GM23338 (cell line): ENCODE results near the gene ALOX15. TPM values are rescaled to one million over a fixed set of nuclear protein-coding genes. Genes with fewer than 3 reads are reported as not detected.

ENCODE experiments used
- ATAC-seq: fragments of 200-7000 bp; cut with Tn5 transposase; 3 replicates; pipeline ENCODE4 v1.9.1; 2020
- DNase-seq: peaks from one replicate; pipeline ENCODE4 v3.0.0-alpha.2; 2015; ENCODE audit warnings: low spot score
- H2AFZ ChIP-seq: fragments of 200-600 bp; sonication (generic); 2 replicates; pipeline ENCODE4 v1.8.0; 2016; ENCODE audit warnings: antibody characterized with exemption, mild to moderate bottlenecking, moderate library complexity
- H3F3A ChIP-seq: fragments of 200-600 bp; sonication (generic); replicated peaks from 2 replicates; pipeline ENCODE4 v1.8.0; 2017; ENCODE audit warnings: antibody characterized with exemption, mixed run types, low read depth
- H3K27ac ChIP-seq: fragments of 200-600 bp; sonication (generic); 2 replicates; pipeline ENCODE4 v1.6.1; 2016; ENCODE audit warnings: low read depth
- H3K27me3 ChIP-seq: fragments of 200-600 bp; sonication (generic); 2 replicates; pipeline ENCODE4 v1.8.0; 2016; ENCODE audit warnings: mild to moderate bottlenecking, mixed run types, moderate library complexity; ENCODE audit not compliant: insufficient read depth
- H3K36me3 ChIP-seq: fragments of 200-600 bp; sonication (generic); 2 replicates; pipeline ENCODE4 v1.8.0; 2016; ENCODE audit warnings: mild to moderate bottlenecking; ENCODE audit not compliant: insufficient read depth
- H3K4me1 ChIP-seq: fragments of 200-600 bp; sonication (generic); 2 replicates; pipeline ENCODE4 v1.8.0; 2016; ENCODE audit warnings: mild to moderate bottlenecking, moderate library complexity; ENCODE audit not compliant: insufficient read depth
- H3K4me2 ChIP-seq: fragments of 200-600 bp; sonication (generic); 2 replicates; pipeline ENCODE4 v1.7.1; 2017; ENCODE audit warnings: mixed run types
- H3K4me3 ChIP-seq: fragments of 200-600 bp; sonication (generic); 2 replicates; pipeline ENCODE4 v1.6.1; 2016; ENCODE audit warnings: mixed run types
- H3K79me2 ChIP-seq: fragments of 200-600 bp; sonication (generic); replicated peaks from 2 replicates; pipeline ENCODE4 v1.8.0; 2017; ENCODE audit warnings: mild to moderate bottlenecking; ENCODE audit not compliant: insufficient read depth
- H3K9me2 ChIP-seq: fragments of 200-600 bp; sonication (generic); 2 replicates; pipeline ENCODE4 v1.8.0; 2017; ENCODE audit not compliant: insufficient read depth
- H4K20me1 ChIP-seq: fragments of 200-600 bp; sonication (generic); replicated peaks from 2 replicates; pipeline ENCODE4 v1.8.0; 2017; ENCODE audit warnings: mild to moderate bottlenecking; ENCODE audit not compliant: insufficient read depth
- H3K27ac Mint-ChIP-seq: 2 replicates; pipeline ENCODE4 v1.8.0; 2020; ENCODE audit warnings: inconsistent platforms, mild to moderate bottlenecking, moderate library complexity, mixed read lengths
- H3K27me3 Mint-ChIP-seq: 3 replicates; pipeline ENCODE4 v1.8.0; 2022; ENCODE audit warnings: low read depth, mild to moderate bottlenecking, moderate library complexity, mixed read lengths, inconsistent platforms; ENCODE audit not compliant: insufficient read depth, poor library complexity
- H3K36me3 Mint-ChIP-seq: 3 replicates; pipeline ENCODE4 v1.8.0; 2021; ENCODE audit warnings: low read depth, mild to moderate bottlenecking, inconsistent platforms, moderate library complexity, mixed read lengths
- H3K4me1 Mint-ChIP-seq: 3 replicates; pipeline ENCODE4 v1.8.0; 2020; ENCODE audit warnings: mild to moderate bottlenecking, inconsistent platforms, mixed read lengths
- H3K4me3 Mint-ChIP-seq: 3 replicates; pipeline ENCODE4 v1.8.0; 2021; ENCODE audit warnings: moderate library complexity, mild to moderate bottlenecking, inconsistent platforms, mixed read lengths
- H3K9me3 Mint-ChIP-seq: 3 replicates; pipeline ENCODE4 v1.8.0; 2020; ENCODE audit warnings: moderate library complexity, mild to moderate bottlenecking, inconsistent platforms, mixed read lengths
- CREB1 ChIP-seq: fragments of 250-450 bp; sonication (Bioruptor Pico); IDR thresholded peaks from 2 replicates; pipeline ENCODE4 v1.5.0; 2020; ENCODE audit warnings: low read depth, mild to moderate bottlenecking, moderate library complexity
- CTCF ChIP-seq, 2 experiments: fragments of 200-600 bp in 1 of 2; sonication (generic) in 1 of 2; conservative IDR thresholded peaks; 2 replicates each; pipeline versions ENCODE4 v1.5.1 to v1.6.1; 2016 to 2017; ENCODE audit warnings: antibody characterized with exemption in 2 of 2, low read depth in 2 of 2, mild to moderate bottlenecking in 2 of 2, moderate library complexity in 1 of 2
- ETS1 ChIP-seq: IDR thresholded peaks from 2 replicates; pipeline ENCODE4 v1.6.1; 2016; ENCODE audit warnings: antibody characterized with exemption
- EZH2 ChIP-seq: fragments of 200-600 bp; sonication (generic); IDR thresholded peaks from one replicate; pipeline ENCODE4 v1.8.0; 2017; ENCODE audit warnings: antibody characterized with exemption, mild to moderate bottlenecking, low read depth; ENCODE audit not compliant: unreplicated experiment
- EZH2phosphoT487 ChIP-seq: fragments of 200-600 bp; sonication (generic); IDR thresholded peaks from one replicate; pipeline ENCODE4 v1.8.1; 2018; ENCODE audit warnings: antibody characterized with exemption; ENCODE audit not compliant: unreplicated experiment
- JUNB ChIP-seq: IDR thresholded peaks from one replicate; pipeline ENCODE4 v1.6.1; 2016; ENCODE audit warnings: antibody characterized with exemption; ENCODE audit not compliant: unreplicated experiment
- NANOG ChIP-seq: IDR thresholded peaks from 2 replicates; pipeline ENCODE4 v1.6.1; 2016; ENCODE audit warnings: antibody characterized with exemption, borderline replicate concordance
- POLR2AphosphoS5 ChIP-seq: IDR thresholded peaks from 2 replicates; pipeline ENCODE4 v1.6.1; 2016; ENCODE audit warnings: antibody characterized with exemption, low read depth
- REST ChIP-seq: IDR thresholded peaks from one replicate; pipeline ENCODE4 v1.6.1; 2018; ENCODE audit warnings: antibody characterized with exemption; ENCODE audit not compliant: unreplicated experiment
- STAT1 ChIP-seq: IDR thresholded peaks from one replicate; pipeline ENCODE4 v1.6.1; 2016; ENCODE audit warnings: antibody characterized with exemption; ENCODE audit not compliant: unreplicated experiment
- ZNF114 ChIP-seq: fragments of 250-450 bp; sonication (Bioruptor Pico); IDR thresholded peaks from 2 replicates; pipeline ENCODE4 v1.5.0; 2020; ENCODE audit warnings: mild to moderate bottlenecking, moderate library complexity
- ZNF331 ChIP-seq: fragments of 250-450 bp; sonication (Bioruptor Pico); IDR thresholded peaks from 2 replicates; pipeline ENCODE4 v1.5.0; 2020; ENCODE audit warnings: low read depth, mild to moderate bottlenecking, moderate library complexity
- ZNF462 ChIP-seq: fragments of 250-450 bp; sonication (Bioruptor Pico); IDR thresholded peaks from 2 replicates; pipeline ENCODE4 v1.5.0; 2020; ENCODE audit warnings: mild to moderate bottlenecking, moderate library complexity
- polyA plus RNA-seq: library from polyadenylated mRNA; unstranded; fragments of >200 nt; fragmentation: Nextera tagmentation; extraction: Ambion mirVana; gene quantifications from 2 replicates; pipeline ENCODE4 v1.2.1, GENCODE V29; 2016
- total RNA-seq: library from RNA; depleted of rRNA; stranded (reverse); fragments of >200 nt; shearing (Covaris generic); gene quantifications from 2 replicates; pipeline ENCODE4 v1.2.3, GENCODE V29; 2014

The ALOX15 gene
- total and polyA plus RNA-seq, 2 experiments from 2014 or later = 1.2 to 1.4 TPM

GRCh38 chr17:4642286-4642685 is 808 bp upstream of the ALOX15 start:
- peak overlapping the region; percentile 69; the same call in 1 of the 2 replicates for H3K4me3 ChIP-seq
- H2AFZ ChIP-seq = no peak overlapping the region
- peaks cover 33% of the 10 kb centered on the region for H3K4me1 Mint-ChIP-seq
- peaks cover 66% of the 10 kb centered on the region for H3K27me3 ChIP-seq
- peak overlapping the region; percentile 71 for H3K4me3 Mint-ChIP-seq
- H3K36me3 Mint-ChIP-seq = no peaks in the 10 kb centered on the region
- H3K27me3 Mint-ChIP-seq = peaks cover 69% of the 10 kb centered on the region
- peaks cover 7% of the 10 kb centered on the region; the same call in 1 of the 2 replicates for H3K9me2 ChIP-seq
- peaks cover 10% of the 10 kb centered on the region for H3K4me1 ChIP-seq
- H3K27ac Mint-ChIP-seq = no peak overlapping the region
- H3K79me2 ChIP-seq = no peaks in the 10 kb centered on the region
- no peaks in the 10 kb centered on the region for H4K20me1 ChIP-seq
- TF ChIP-seq ZNF331 (CRISPR knock-in tag) = no peak
- TF ChIP-seq ZNF462 = no peak
- no peak for TF ChIP-seq NANOG
- TF ChIP-seq REST = no peak
- no peak for TF ChIP-seq JUNB
- TF ChIP-seq CREB1 (CRISPR knock-in tag) = no peak
- TF ChIP-seq EZH2 = no peak
- no peak for TF ChIP-seq POLR2AphosphoS5
- TF ChIP-seq CTCF (conservative IDR thresholded peaks at IDR 0.05; ENCODE audit: low read depth in 2 of 2) = no peak
- no peak for TF ChIP-seq ZNF114 (CRISPR knock-in tag)
- TF ChIP-seq STAT1 = no peak
- no peak for TF ChIP-seq ETS1
- TF ChIP-seq EZH2phosphoT487 = no peak
- no peak for DNase-seq
- no peak overlapping the region for H3K27ac ChIP-seq
- H3F3A ChIP-seq = no peaks in the 10 kb centered on the region
- no peak for ATAC-seq
- H3K9me3 Mint-ChIP-seq = peaks cover 3% of the 10 kb centered on the region; the same call in 1 of the 3 replicates
- peak overlapping the region; percentile 90 for H3K4me2 ChIP-seq
- no peaks in the 10 kb centered on the region for H3K36me3 ChIP-seq
